KOPT-K1 (cell line): ENCODE results near the gene LXN.
A peak's percentile ranks its signal among the peaks of the same experiment; 100 is the strongest.

ENCODE experiments used
- H3K27ac ChIP-seq: fragments of 200-600 bp; sonication (generic); 2 replicates; pipeline ENCODE4 v1.5.1; 2016; ENCODE audit warnings: antibody characterized with exemption, mild to moderate bottlenecking, low read depth, low read length; ENCODE audit not compliant: poor library complexity, severe bottlenecking
- H3K36me3 ChIP-seq: fragments of 200-600 bp; sonication (generic); 2 replicates; pipeline ENCODE4 v1.5.1; 2017; ENCODE audit warnings: antibody characterized with exemption, mild to moderate bottlenecking, low read length, moderate library complexity; ENCODE audit not compliant: insufficient read depth
- H3K9me3 ChIP-seq: fragments of 200-600 bp; sonication (generic); 2 replicates; pipeline ENCODE4 v1.5.1; 2017; ENCODE audit warnings: antibody characterized with exemption, low read length, mild to moderate bottlenecking; ENCODE audit not compliant: insufficient read depth, poor library complexity, severe bottlenecking

LXN gene

GRCh38 chr3:158651192-158651591 lies 21.3 kb downstream of the LXN start:
- peaks cover 95% of the 10 kb centered on the region for H3K36me3 ChIP-seq
- no peak overlapping the region for H3K27ac ChIP-seq
- no peaks in the 10 kb centered on the region for H3K9me3 ChIP-seq

GRCh38 chr3:158649791-158650190 lies 22.7 kb downstream of the LXN start:
- no peak overlapping the region for H3K27ac ChIP-seq
- peaks cover 88% of the 10 kb centered on the region for H3K36me3 ChIP-seq
- H3K9me3 ChIP-seq, result no peaks in the 10 kb centered on the region

- Histone ChIP-seq H3K36me3 (peaks cover 36% of the 10 kb centered on the region), H3K9me3 (no peaks in the 10 kb centered on the region), H3K27ac (peak within 1 kb of the TSS; percentile 72)
Observed at GRCh38 chr3:158644345-158644908, 28.0 kb downstream of the LXN start, which contains the start of gene GFM1. GFM1 (plus strand) TSS chr3:158644527; CDS start chr3:158644635, 108 bp downstream.

- Histone ChIP-seq H3K36me3 (peaks cover 19% of the 10 kb centered on the region), H3K27ac (no peak overlapping the region), H3K9me3 (no peaks in the 10 kb centered on the region)
Observed at GRCh38 chr3:158642474-158643210, 29.8 kb downstream of the LXN start.

GRCh38 chr3:158642005-158642404 lies 30.4 kb downstream of the LXN start:
- H3K27ac ChIP-seq, result no peak overlapping the region
- H3K36me3 ChIP-seq, result peaks cover 13% of the 10 kb centered on the region
- H3K9me3 ChIP-seq, result no peaks in the 10 kb centered on the region

GRCh38 chr3:158640646-158641045 lies 31.8 kb downstream of the LXN start:
- Histone ChIP-seq H3K9me3 (no peaks in the 10 kb centered on the region), H3K27ac (no peak overlapping the region), H3K36me3 (no peaks in the 10 kb centered on the region)

- Histone ChIP-seq H3K36me3 (no peaks in the 10 kb centered on the region), H3K27ac (no peak overlapping the region), H3K9me3 (peaks cover 6% of the 10 kb centered on the region)
Observed at GRCh38 chr3:158631981-158632380, 40.5 kb downstream of the LXN start.

GRCh38 chr3:158625881-158626280 lies 46.6 kb downstream of the LXN start:
- Histone ChIP-seq H3K36me3 (no peaks in the 10 kb centered on the region), H3K9me3 (peaks cover 15% of the 10 kb centered on the region), H3K27ac (no peak overlapping the region)

- peaks cover 43% of the 10 kb centered on the region for H3K9me3 ChIP-seq
- no peak overlapping the region for H3K27ac ChIP-seq
- H3K36me3 ChIP-seq, result no peaks in the 10 kb centered on the region
Observed at GRCh38 chr3:158617982-158618875, 54.2 kb downstream of the LXN start.
